H1 (cell line): ENCODE results near the gene GALNT17. TPM values are rescaled to one million over a fixed set of nuclear protein-coding genes. Genes with fewer than 3 reads are reported as not detected.

Experiments
- CTCF ChIA-PET: fragments of 300-600 bp; sonication (Branson Sonifier 250); formaldehyde crosslinking; loops from one replicate; lab custom pipeline; 2021; ENCODE audit not compliant: partially characterized antibody; lab: Charles Lee
- POLR2A ChIA-PET: fragments of 300-600 bp; sonication (Branson Sonifier 250); formaldehyde crosslinking; loops from one replicate; lab custom pipeline; 2021; ENCODE audit warnings: inconsistent platforms; ENCODE audit not compliant: partially characterized antibody; lab: Charles Lee
- DNase-seq, 2 experiments: peaks; one replicate each; pipeline versions ENCODE4 v3.0.0 to v3.0.0-alpha.2; 2010 to 2022; ENCODE audit warnings: low spot score in 2 of 2, low read depth in 1 of 2, mixed read lengths in 1 of 2
- FAIRE-seq: peaks from 2 replicates; lab custom pipeline; 2011; peaks lifted over from hg19 to GRCh38; lab: Jason Lieb, UNC
- H2AFZ ChIP-seq: 2 replicates; pipeline ENCODE4 v1.8.1; 2012; ENCODE audit warnings: low read length, inconsistent platforms
- H2AK5ac ChIP-seq: 2 replicates; pipeline ENCODE4 v1.6.1; 2013; ENCODE audit warnings: low read depth, low read length
- H2BK120ac ChIP-seq: replicated peaks from 2 replicates; pipeline ENCODE3; 2013; ENCODE audit warnings: low read depth, low read length, inconsistent platforms
- H2BK12ac ChIP-seq: 2 replicates; pipeline ENCODE4 v1.6.1; 2013; ENCODE audit warnings: low read depth, low read length
- H2BK15ac ChIP-seq: 2 replicates; pipeline ENCODE4 v1.6.1; 2013; ENCODE audit warnings: low read length
- H2BK20ac ChIP-seq: 2 replicates; pipeline ENCODE4 v1.6.1; 2013; ENCODE audit warnings: low read length
- H2BK5ac ChIP-seq: 2 replicates; pipeline ENCODE4 v1.6.1; 2013; ENCODE audit warnings: low read depth, low read length
- H3K14ac ChIP-seq: 2 replicates; pipeline ENCODE4 v1.6.1; 2013; ENCODE audit warnings: inconsistent platforms; ENCODE audit not compliant: insufficient read length
- H3K18ac ChIP-seq: 2 replicates; pipeline ENCODE4 v1.6.1; 2013; ENCODE audit warnings: low read length; ENCODE audit errors: extremely low read depth
- H3K23ac ChIP-seq: 2 replicates; pipeline ENCODE4 v1.6.1; 2013; ENCODE audit warnings: inconsistent platforms; ENCODE audit not compliant: insufficient read length
- H3K23me2 ChIP-seq: 2 replicates; pipeline ENCODE4 v1.6.1; 2013; ENCODE audit warnings: low read depth, low read length
- H3K27ac ChIP-seq: 2 replicates; pipeline ENCODE4 v1.6.1; 2011; ENCODE audit warnings: low read depth, low read length, inconsistent platforms
- H3K27me3 ChIP-seq, 4 experiments: replicated peaks in 1 of 4; 1 replicate in 1 of 4; 2 replicates in 3 of 4; pipeline versions ENCODE4 v1.6.1 to v1.8.1; 2011 to 2013; ENCODE audit warnings: low read length in 3 of 4, mild to moderate bottlenecking in 3 of 4, inconsistent platforms in 2 of 4, mixed read lengths in 2 of 4, moderate library complexity in 1 of 4; ENCODE audit not compliant: control insufficient read depth in 3 of 4, insufficient read depth in 3 of 4; ENCODE audit errors: extremely low read depth in 1 of 4
- H3K36me3 ChIP-seq, 4 experiments: 2 replicates each; pipeline versions ENCODE4 v1.6.1 to v1.8.1; 2011 to 2013; ENCODE audit warnings: mild to moderate bottlenecking in 4 of 4, low read length in 3 of 4, moderate library complexity in 2 of 4, control low read depth in 1 of 4, inconsistent platforms in 1 of 4; ENCODE audit not compliant: insufficient read depth in 4 of 4, control insufficient read depth in 2 of 4
- H3K4ac ChIP-seq: replicated peaks from 2 replicates; pipeline ENCODE3; 2013; ENCODE audit warnings: low read length, low read depth, mixed read lengths, inconsistent platforms; ENCODE audit not compliant: insufficient read length
- H3K4me1 ChIP-seq, 4 experiments: replicated peaks in 1 of 4; 1 replicate in 1 of 4; 2 replicates in 3 of 4; pipeline versions ENCODE4 v1.6.1 to v1.8.1; 2011 to 2013; ENCODE audit warnings: low read length in 3 of 4, inconsistent platforms in 2 of 4, mixed read lengths in 1 of 4; ENCODE audit not compliant: insufficient read depth in 4 of 4, control insufficient read depth in 3 of 4
- H3K4me2 ChIP-seq, 2 experiments: 2 replicates each; pipeline versions ENCODE4 v1.6.1 to v1.8.1; 2011 to 2013; ENCODE audit warnings: low read depth in 2 of 2, low read length in 2 of 2, control low read depth in 1 of 2, inconsistent platforms in 1 of 2, mild to moderate bottlenecking in 1 of 2; ENCODE audit not compliant: insufficient read depth in 1 of 2
- H3K4me3 ChIP-seq, 4 experiments: fragments of 200-600, 300-600 bp in 1 of 4; sonication (generic), shearing (Covaris generic), sonication (Bioruptor Twin) in 1 of 4; 2 replicates each; pipeline versions ENCODE4 v1.5.1 to v1.8.1; 2011 to 2016; ENCODE audit warnings: low read length in 4 of 4, low read depth in 3 of 4, control low read depth in 2 of 4, inconsistent platforms in 2 of 4, mild to moderate bottlenecking in 2 of 4, mixed read lengths in 1 of 4, moderate library complexity in 1 of 4; ENCODE audit not compliant: insufficient read depth in 2 of 4; ENCODE audit errors: extremely low read depth in 1 of 4
- H3K56ac ChIP-seq: replicated peaks from 2 replicates; pipeline ENCODE3; 2013; ENCODE audit warnings: low read depth, mild to moderate bottlenecking, mixed read lengths, low read length, inconsistent platforms; ENCODE audit not compliant: insufficient read length
- H3K79me1 ChIP-seq: 2 replicates; pipeline ENCODE4 v1.6.1; 2013; ENCODE audit warnings: low read depth, low read length, control low read depth
- H3K79me2 ChIP-seq, 2 experiments: 2 replicates each; pipeline versions ENCODE4 v1.6.1 to v1.8.1; 2012 to 2013; ENCODE audit warnings: low read length in 2 of 2, mild to moderate bottlenecking in 2 of 2, inconsistent platforms in 1 of 2; ENCODE audit not compliant: insufficient read depth in 2 of 2, control insufficient read depth in 1 of 2
- H3K9ac ChIP-seq, 4 experiments: replicated peaks in 1 of 4; 1 replicate in 1 of 4; 2 replicates in 3 of 4; pipeline versions ENCODE4 v1.6.1 to v1.8.1; 2011 to 2013; ENCODE audit warnings: low read depth in 3 of 4, low read length in 3 of 4, control low read depth in 2 of 4, mild to moderate bottlenecking in 2 of 4, moderate library complexity in 2 of 4, inconsistent platforms in 1 of 4; ENCODE audit errors: extremely low read depth in 1 of 4
- H3K9me3 ChIP-seq, 2 experiments: 2 replicates each; pipeline versions ENCODE4 v1.6.1 to v1.8.1; 2012 to 2013; ENCODE audit warnings: mild to moderate bottlenecking in 2 of 2, moderate library complexity in 2 of 2, control low read depth in 1 of 2, inconsistent platforms in 1 of 2, low read depth in 1 of 2, low read length in 1 of 2, mixed read lengths in 1 of 2; ENCODE audit not compliant: insufficient read depth in 2 of 2
- H4K20me1 ChIP-seq, 2 experiments: replicated peaks in 1 of 2; 2 replicates each; pipeline versions ENCODE3 to v1.8.1; 2011 to 2013; ENCODE audit warnings: inconsistent platforms in 2 of 2, low read length in 2 of 2, mild to moderate bottlenecking in 1 of 2; ENCODE audit not compliant: insufficient read depth in 2 of 2, control insufficient read depth in 1 of 2
- H4K5ac ChIP-seq: 2 replicates; pipeline ENCODE4 v1.6.1; 2013; ENCODE audit warnings: low read length, low read depth, mixed read lengths, inconsistent platforms; ENCODE audit not compliant: insufficient read length
- H4K8ac ChIP-seq: 2 replicates; pipeline ENCODE4 v1.8.0; 2013; ENCODE audit warnings: mild to moderate bottlenecking, moderate library complexity, low read length, inconsistent platforms; ENCODE audit not compliant: insufficient read depth; ENCODE audit errors: extremely low read depth
- H4K91ac ChIP-seq: replicated peaks from 2 replicates; pipeline ENCODE3; 2013; ENCODE audit warnings: low read length, mixed read lengths, inconsistent platforms; ENCODE audit not compliant: insufficient read length
- CREB1 ChIP-seq: IDR thresholded peaks from 2 replicates; pipeline ENCODE4 v1.6.1; 2012; ENCODE audit warnings: inconsistent platforms
- EZH2 ChIP-seq: fragments of 200-600 bp; sonication (generic); IDR thresholded peaks from 2 replicates; pipeline ENCODE4 v1.7.1; 2012; ENCODE audit warnings: low read depth, mild to moderate bottlenecking, moderate library complexity, low read length, inconsistent platforms; ENCODE audit not compliant: severe bottlenecking
- GABPA ChIP-seq: IDR thresholded peaks from 2 replicates; pipeline ENCODE4 v1.6.1; 2011; ENCODE audit warnings: mild to moderate bottlenecking, low read length, moderate library complexity, borderline replicate concordance; ENCODE audit not compliant: insufficient read depth
- HDAC2 ChIP-seq, 2 experiments: fragments of 300-600 bp in 1 of 2; sonication (generic) in 1 of 2; IDR thresholded peaks; 2 replicates each; pipeline ENCODE4 v1.6.1; 2011 to 2012; ENCODE audit warnings: low read depth in 2 of 2, low read length in 2 of 2, mild to moderate bottlenecking in 2 of 2, moderate library complexity in 2 of 2, borderline replicate concordance in 1 of 2, inconsistent platforms in 1 of 2
- JUN ChIP-seq: IDR thresholded peaks from 2 replicates; pipeline ENCODE4 v1.6.1; 2011; ENCODE audit warnings: low read depth, mild to moderate bottlenecking, improper control_type of control experiment, low read length
- KDM1A ChIP-seq: fragments of 200-600, 300-600 bp; sonication (generic); IDR thresholded peaks from 2 replicates; pipeline ENCODE4 v1.7.1; 2016; ENCODE audit warnings: mild to moderate bottlenecking, low read length, borderline replicate concordance
- PHF8 ChIP-seq: fragments of 200-600 bp; sonication (generic); conservative IDR thresholded peaks from 2 replicates; pipeline ENCODE4 v1.7.1; 2012; ENCODE audit warnings: low read depth, mild to moderate bottlenecking, inconsistent platforms, low read length, moderate library complexity
- SIX5 ChIP-seq: IDR thresholded peaks from 2 replicates; pipeline ENCODE4 v1.6.1; 2011; ENCODE audit warnings: mild to moderate bottlenecking, low read depth, low read length
- SP4 ChIP-seq: IDR thresholded peaks from 2 replicates; pipeline ENCODE4 v1.6.1; 2012; ENCODE audit warnings: low read length, inconsistent platforms
- YY1 ChIP-seq: IDR thresholded peaks from 2 replicates; pipeline ENCODE4 v1.6.1; 2011; ENCODE audit warnings: low read depth, mild to moderate bottlenecking, low read length
- WGBS, 2 experiments: shearing (Covaris generic) in 1 of 2; methylation state at CpG; one replicate each; pipeline versions ENCODE4 v1.1.6 to v1.1.7; 2013 to 2015; ENCODE audit warnings: low lambda C conversion rate in 2 of 2, mixed read lengths in 2 of 2, inconsistent platforms in 1 of 2, low coverage in 1 of 2, missing lambda C conversion rate in 1 of 2; ENCODE audit not compliant: insufficient replicate concordance in 2 of 2, insufficient coverage in 1 of 2, insufficient read length in 1 of 2; ENCODE audit errors: extremely low coverage in 1 of 2, missing lambda C conversion rate in 1 of 2; 5-methylcytosine and 5-hydroxymethylcytosine counted together
- polyA plus RNA-seq, 7 experiments: library from polyadenylated mRNA; depleted of rRNA in 3 of 7; stranded (reverse) in 5 of 7; unstranded in 2 of 7; fragments of >200 nt in 5 of 7; fragments of 200-250 nt in 2 of 7; gene quantifications; 1 replicate in 5 of 7; 2 replicates in 1 of 7; 4 replicates in 1 of 7; pipeline versions ENCODE4 v1.2.1 to v1.2.3, GENCODE V29; 2011 to 2013; ENCODE audit warnings: missing spikeins in 2 of 7, mixed read lengths in 2 of 7
- total RNA-seq: library from RNA; stranded (reverse); fragmentation: NEBNext Ultra II Directional; extraction: Animal tissue kit (Norgen Biotek cat#: 25700); gene quantifications from 2 replicates; pipeline ENCODE4 v1.2.1, GENCODE V29; 2021
- TF ChIP-seq, protein P1 (sequence below): IDR thresholded peaks from 2 replicates; pipeline ENCODE4 v1.6.1; 2012; ENCODE audit warnings: inconsistent platforms
- TF ChIP-seq, protein P2 (sequence below): IDR thresholded peaks from 2 replicates; pipeline ENCODE4 v1.6.1; 2011; ENCODE audit warnings: low read length, improper control_type of control experiment

GALNT17 gene
- total and polyA plus RNA-seq, 2 of the 8 experiments (the other 6 are each of a cell fraction or from before 2014, with no cell fraction given), result 37.7 to 47.0 TPM

DNA sequence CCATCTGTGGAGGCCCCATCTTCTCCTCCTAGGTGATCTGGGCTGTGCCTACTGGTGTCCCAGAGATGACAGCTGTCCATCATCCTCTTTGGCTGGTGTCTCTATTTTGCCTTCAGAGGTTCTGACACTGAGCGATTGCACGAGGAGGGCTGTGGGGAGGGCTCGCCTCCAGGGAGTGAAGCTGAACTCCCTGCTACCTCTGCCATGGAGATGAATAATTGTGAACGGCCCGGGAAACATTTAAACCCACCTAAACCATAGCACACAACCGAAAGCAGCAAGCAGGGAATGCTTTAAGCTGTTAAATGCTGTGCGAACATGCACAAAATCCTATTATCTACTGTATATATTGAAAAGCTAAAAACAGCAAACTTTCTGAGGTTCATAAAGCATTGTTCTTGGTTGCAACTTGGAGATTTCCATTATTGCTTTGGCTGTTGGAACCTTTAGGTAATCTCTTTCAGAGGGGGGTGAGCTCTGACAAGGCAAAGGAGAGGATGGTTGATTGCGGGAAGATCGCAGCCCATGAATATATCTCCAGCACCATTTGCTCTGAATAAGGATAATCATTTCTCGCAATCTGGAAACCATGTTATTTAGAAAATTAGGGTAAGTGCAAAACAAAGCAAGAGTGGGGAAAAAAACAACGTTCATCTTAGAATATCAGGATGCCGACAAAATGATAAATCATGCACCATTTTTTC lies 507.6 kb downstream of the GALNT17 start:
- H3K14ac ChIP-seq, result no peak overlapping the region
- H3K23me2 ChIP-seq, result no peaks in the 10 kb centered on the region
- FAIRE-seq, result no peak
- no peak overlapping the region for H3K18ac ChIP-seq
- H2BK12ac ChIP-seq, result no peak overlapping the region
- no peak overlapping the region for H3K4me3 ChIP-seq
- no peak overlapping the region for H2BK20ac ChIP-seq
- no peak overlapping the region for H2BK5ac ChIP-seq
- no peak overlapping the region for H3K9ac ChIP-seq
- no peak overlapping the region for H2BK120ac ChIP-seq
- H4K8ac ChIP-seq, result no peak overlapping the region
- no peaks in the 10 kb centered on the region for H3K36me3 ChIP-seq
- H3K79me1 ChIP-seq, result no peaks in the 10 kb centered on the region
- no peak for DNase-seq
- 94% methylated on average over 12 of the region's 12 CpGs; no CpG with 5 or more reads in 1 of the 2 experiments for WGBS, 2 experiments
- H3K56ac ChIP-seq, result no peak overlapping the region
- ChIA-PET POLR2A (interaction anchor here (0.6 to 1.2 kb wide), 2 partner anchors 13 to 17 kb away, joined by 3 read pairs; no protein-coding TSS in a partner anchor), CTCF (no interaction called here)
- no peaks in the 10 kb centered on the region for H4K20me1 ChIP-seq
- H2AK5ac ChIP-seq, result no peak overlapping the region
- H3K4me1 ChIP-seq, result peaks cover 0 to 5% (median 1%) of the 10 kb centered on the region in 4 experiments; a peak in 4 of 7 replicates
- H3K79me2 ChIP-seq, result no peaks in the 10 kb centered on the region
- no peak overlapping the region for H4K5ac ChIP-seq
- H3K27me3 ChIP-seq, result no peaks in the 10 kb centered on the region
- H3K4me2 ChIP-seq, result no peak overlapping the region
- no peak overlapping the region for H3K27ac ChIP-seq
- H2BK15ac ChIP-seq, result 0 out of 2 replicates have a peak overlapping the region, but pooled peaks have one; percentile 19
- no peak overlapping the region for H3K4ac ChIP-seq
- H2AFZ ChIP-seq, result no peak overlapping the region
- H4K91ac ChIP-seq, result no peak overlapping the region
- H3K23ac ChIP-seq, result no peak overlapping the region
- no peaks in the 10 kb centered on the region for H3K9me3 ChIP-seq
- TF ChIP-seq SIX5 (no peak), EZH2 (no peak), SP4 (no peak), JUN (no peak), KDM1A (no peak), HDAC2 (IDR thresholded peaks at IDR 0.05; ENCODE audit: borderline replicate concordance in 1 of 2, low read depth in 2 of 2, low read length in 2 of 2) (no peak), YY1 (no peak), GABPA (no peak), CREB1 (no peak), PHF8 (no peak)
- TF ChIP-seq, protein P1, sequence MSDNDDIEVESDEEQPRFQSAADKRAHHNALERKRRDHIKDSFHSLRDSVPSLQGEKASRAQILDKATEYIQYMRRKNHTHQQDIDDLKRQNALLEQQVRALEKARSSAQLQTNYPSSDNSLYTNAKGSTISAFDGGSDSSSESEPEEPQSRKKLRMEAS, result no peak
- TF ChIP-seq, protein P2, sequence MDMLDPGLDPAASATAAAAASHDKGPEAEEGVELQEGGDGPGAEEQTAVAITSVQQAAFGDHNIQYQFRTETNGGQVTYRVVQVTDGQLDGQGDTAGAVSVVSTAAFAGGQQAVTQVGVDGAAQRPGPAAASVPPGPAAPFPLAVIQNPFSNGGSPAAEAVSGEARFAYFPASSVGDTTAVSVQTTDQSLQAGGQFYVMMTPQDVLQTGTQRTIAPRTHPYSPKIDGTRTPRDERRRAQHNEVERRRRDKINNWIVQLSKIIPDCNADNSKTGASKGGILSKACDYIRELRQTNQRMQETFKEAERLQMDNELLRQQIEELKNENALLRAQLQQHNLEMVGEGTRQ, result no peak
